GM21786 (cell line): Measurements from ENCODE around the gene POLR1F.
"Not testable (repeated sequence)": the region's sequence is repeated elsewhere in the genome, so short reads cannot be mapped to it uniquely, and the experiment has no call there.

Experiments used
- ATAC-seq: cut with Tn5 transposase; IDR thresholded peaks from one replicate; pipeline ENCODE4 v1.9.1; 2021; ENCODE audit not compliant: unreplicated experiment

Gene POLR1F, protein sequence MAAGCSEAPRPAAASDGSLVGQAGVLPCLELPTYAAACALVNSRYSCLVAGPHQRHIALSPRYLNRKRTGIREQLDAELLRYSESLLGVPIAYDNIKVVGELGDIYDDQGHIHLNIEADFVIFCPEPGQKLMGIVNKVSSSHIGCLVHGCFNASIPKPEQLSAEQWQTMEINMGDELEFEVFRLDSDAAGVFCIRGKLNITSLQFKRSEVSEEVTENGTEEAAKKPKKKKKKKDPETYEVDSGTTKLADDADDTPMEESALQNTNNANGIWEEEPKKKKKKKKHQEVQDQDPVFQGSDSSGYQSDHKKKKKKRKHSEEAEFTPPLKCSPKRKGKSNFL

DNA sequence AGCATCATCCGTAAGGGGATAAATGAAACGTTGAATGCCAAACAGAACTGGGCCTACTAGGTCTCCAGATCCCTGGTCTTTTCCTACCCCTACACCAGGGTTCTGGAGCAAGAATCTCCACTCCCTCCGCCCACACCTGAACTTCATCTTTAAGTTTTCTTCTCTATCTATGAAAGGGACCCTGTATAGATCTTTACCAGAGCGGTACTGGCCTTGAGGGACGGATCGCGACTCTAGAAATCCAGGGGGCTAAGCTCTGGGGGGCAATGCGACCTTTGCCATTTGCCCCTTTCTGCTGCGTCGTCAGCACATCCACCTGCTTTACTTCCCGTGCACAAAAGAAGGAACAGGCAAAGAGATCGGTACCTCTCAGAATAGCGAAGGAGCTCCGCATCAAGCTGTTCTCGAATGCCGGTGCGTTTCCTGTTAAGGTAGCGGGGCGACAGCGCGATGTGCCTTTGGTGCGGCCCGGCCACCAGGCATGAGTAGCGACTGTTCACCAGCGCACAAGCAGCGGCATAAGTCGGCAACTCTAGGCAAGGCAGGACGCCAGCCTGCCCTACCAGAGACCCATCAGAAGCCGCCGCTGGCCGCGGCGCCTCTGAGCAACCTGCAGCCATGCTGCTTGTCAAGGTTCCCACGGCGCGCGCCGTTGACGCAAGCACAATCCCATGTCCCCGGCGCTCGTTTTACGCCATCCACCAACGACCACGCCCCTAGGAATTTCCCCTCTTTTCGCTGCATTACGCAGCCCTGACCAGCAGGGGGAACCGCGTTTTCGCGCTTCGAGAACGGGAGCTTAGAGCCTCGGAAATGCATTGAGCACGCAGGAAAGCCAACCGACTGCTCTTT is at the start of gene POLR1F:
Gene POLR1F (minus strand): TSS at position 641 of the 852 bp plus-strand sequence. CDS start 21 bp downstream, at position 620.
- ATAC-seq, result peak; percentile 99

DNA sequence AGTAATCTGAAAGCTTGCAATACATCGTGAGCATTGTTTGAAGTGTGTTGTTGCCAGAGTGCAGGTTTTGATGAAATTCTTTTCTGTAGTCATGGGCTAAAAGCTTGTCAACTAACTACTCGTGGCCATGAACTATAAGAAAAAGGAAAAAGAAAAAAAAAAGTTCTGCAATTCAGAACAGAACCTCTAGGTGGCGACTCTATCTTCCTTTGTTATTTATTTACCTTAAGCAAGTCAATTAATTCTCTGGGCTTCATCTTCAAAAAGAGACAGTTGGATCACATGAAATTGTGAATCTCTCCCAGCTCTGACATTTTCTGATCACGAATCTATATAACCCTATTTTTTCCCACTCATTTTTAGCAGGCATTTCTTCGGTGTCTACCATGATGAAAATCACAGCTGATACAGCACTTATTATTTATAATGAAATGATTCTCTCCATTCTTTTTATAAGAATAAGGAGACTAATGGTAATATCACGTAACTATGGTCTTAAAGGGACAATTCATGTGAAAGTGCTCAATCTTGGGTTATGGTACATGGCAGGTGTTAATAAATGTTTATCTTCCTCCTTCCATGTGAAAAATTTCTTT is 45.8 kb upstream of the POLR1F start:
- no peak for ATAC-seq

DNA sequence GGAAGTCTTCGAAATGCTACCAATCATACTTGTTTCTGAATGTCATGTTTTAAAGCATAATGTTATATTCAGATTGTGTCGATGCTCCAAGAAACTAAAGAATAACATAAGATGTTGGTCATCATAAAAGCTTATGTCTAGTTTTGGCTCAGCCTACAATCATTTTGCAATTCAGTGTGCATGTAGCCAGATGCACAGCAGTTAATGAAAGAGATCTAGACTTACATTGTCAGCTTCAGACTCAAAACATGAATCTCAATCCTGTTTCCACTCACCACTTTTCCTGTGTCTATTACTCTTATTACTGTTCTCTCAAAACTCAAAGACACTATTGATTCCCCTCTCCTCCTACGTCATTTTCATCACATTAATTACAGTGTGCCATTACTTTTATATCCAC is 43.2 kb upstream of the POLR1F start:
- no peak for ATAC-seq

DNA sequence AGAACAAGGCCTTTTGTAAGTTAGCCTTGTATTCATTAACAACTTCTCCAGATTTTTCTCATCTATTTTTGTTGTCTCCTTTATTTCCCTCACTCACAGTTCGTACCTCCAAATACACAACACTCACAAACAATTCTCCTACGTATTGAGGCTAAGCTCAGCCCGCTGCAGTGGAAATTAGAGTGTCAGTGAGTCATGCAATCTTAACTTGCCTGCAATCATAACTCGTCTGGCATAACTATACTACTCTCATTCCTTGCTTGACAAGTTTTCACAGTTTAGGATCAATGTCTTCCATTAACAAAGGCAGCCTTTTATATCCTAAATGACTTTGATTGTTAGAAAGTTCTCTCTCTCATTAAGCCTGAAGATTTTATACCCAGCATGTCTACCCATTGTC is 40.8 kb upstream of the POLR1F start:
- no peak for ATAC-seq

DNA sequence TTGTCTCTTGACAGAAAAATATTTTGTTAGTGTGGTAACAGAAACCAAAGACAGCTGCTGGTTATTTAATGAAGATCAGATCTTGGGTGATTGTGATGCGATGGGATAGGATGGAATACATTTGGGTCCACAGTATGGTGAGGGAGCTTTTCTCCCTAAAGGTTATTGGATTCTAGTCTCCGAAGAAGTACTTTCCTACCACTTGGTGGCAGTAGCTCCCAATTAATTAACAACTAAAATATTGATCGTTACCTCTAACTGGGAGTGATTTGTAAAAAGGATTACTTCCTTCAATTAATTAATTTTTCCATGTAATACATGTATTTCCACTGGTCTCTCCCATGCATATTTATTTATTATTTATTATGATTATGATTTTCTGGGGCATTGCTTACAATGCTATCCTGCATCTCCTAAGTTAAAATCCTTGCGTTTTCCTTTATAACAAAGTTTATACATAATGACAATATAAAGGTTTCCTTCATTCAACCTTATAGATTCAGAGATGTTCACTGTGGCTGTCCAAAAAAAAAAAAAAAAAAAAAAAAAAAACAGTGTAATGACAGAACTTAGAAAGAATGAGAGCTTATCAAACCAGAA is 39.0 kb upstream of the POLR1F start:
- no peak for ATAC-seq

DNA sequence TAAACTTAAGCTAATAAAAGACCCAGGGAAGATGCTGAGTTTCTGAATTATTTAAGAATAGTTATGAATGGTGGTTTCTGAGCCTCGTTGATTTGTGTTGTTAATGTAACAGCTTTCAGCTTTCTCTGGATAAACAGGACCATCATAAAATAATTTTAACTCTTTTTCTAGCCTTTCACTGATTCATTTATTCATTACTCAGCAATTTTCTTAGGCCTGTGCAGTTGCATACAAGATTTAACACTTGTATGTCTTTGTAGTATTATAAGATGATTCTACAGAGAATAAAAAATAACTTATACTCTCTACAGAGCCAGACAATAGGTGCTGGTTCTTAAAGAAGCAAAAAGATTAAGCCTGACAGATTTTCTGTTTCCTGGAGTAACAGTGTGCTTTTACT is 35.2 kb upstream of the POLR1F start:
- no peak for ATAC-seq

DNA sequence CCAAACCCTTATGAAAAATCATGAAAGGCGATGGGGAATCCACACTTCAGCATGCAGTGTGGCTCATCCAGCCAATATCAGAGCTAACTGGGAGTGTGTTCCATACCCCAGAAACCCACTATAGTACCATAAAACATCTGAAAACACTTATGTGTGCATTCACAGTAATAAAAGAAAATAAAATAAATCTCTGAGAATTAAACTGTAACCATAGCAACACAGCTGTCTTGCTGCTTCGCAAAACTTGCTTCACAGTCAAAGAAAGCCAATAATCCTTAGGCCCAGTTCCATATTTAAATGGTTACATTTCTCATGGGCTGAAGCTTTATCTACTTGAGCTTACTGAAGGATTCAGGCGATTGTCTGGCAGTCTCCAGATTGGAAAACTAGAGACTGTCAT is 19.9 kb upstream of the POLR1F start:
- no peak for ATAC-seq

DNA sequence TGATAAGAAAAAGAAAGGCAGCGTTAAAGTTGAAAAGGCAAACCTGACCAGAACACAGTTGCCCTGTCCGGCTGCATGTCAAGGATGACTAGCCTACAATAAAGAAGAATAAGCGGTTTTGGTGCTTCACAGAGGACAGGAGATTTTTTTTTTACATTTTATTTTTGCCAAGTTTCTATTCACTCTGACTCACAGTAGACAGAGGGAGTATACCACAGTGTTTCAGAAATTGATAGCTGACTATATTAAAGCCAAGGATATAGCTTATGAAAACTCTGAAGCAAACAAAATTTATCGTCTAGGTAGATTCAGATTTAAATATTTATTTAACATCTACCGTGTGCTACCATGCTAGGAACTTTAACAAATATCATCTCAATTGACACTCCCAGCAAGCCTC is 16.9 kb upstream of the POLR1F start:
- no peak for ATAC-seq

DNA sequence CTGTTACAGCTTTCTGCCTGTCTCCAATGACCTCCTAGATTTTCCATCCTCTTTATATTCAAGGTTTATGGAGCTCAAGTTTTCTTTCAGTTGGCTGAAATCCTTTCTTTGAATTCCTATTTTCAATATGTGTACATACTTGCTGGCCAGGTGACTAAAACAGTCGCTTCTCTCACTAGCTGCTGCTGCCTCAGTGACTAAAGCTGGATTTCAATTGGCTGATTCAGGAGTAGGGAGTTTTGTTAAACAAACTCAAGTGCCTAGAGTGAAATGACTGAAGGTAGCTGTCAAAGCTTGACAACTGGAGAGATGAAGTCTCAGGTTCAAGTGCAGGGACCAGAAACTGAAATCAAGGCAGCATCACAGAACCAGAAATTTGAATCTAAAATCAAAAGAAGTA is 6.7 kb upstream of the POLR1F start:
- ATAC-seq, result no peak

DNA sequence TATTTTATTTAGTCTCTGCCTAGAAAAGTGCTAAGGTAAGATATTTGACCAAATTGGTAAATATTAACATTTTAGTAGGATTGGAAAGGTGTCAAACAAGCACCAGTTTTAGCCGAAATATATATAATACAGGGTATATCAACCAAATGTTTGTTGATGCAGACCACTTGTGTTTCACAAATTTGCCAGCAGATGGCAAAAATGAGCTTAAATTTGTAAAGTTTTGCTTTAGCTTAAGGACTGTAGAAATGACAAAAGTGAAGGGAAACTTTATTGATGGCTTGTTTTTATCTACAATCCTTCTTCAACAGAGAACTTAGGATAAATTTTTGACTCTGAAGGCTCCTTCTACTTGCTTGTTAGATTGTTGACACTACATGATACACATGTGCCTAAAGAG is 4.8 kb upstream of the POLR1F start:
- ATAC-seq, result no peak

DNA sequence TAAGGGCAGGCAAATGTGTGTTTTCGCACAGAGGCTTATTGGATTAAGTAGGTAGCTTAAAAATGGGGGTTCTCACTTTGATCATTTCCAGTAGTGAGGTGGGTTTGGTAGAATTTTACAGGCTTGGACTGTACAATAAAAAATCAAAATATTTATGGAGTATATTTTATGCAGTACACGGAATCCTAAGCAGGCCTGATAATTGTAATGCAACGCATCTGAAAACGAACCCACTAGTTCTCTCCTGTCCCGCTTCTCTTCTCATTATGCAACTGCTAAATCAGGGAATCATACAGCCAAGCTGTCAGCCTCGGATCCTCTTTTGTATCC is 377 bp upstream of the POLR1F start:
- ATAC-seq, result no peak

DNA sequence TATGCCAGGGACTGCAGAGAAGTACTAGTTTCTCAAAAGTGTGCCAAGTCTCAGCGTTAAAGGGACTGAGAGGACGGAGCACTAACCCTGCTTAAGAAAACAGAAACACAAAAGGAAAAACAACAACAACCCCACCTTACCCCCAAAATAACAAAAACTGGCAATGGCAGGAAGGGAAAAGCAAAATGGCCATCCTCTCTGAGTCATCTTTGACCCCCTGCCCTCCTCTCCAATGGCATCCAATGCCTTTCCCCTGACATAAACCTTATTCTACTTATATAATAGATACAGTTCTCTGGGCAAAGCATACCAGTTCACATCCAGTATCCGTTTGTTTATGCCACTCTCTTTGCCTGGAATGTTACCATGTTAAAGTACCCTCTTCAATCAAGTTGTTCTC is 1.6 kb downstream of the POLR1F start:
- no peak for ATAC-seq

DNA sequence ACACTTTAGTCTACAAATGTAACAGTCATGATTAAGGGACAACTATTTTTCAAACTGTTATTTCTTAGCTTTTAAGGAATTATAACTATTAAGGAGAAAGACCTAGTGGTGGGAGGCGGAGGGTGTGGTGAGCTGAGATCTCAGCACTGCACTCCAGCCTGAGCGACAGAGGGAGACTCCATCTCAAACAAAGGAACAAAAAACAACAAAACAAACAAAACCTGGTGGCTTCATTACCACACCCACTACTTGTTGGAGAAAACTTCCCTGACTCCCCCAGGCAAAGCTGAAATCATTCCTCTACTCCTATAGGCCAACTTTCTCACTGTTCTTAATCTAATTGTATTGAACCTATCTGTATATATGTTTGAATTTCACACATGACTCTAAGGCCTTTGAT is 3.2 kb downstream of the POLR1F start:
- no peak for ATAC-seq

DNA sequence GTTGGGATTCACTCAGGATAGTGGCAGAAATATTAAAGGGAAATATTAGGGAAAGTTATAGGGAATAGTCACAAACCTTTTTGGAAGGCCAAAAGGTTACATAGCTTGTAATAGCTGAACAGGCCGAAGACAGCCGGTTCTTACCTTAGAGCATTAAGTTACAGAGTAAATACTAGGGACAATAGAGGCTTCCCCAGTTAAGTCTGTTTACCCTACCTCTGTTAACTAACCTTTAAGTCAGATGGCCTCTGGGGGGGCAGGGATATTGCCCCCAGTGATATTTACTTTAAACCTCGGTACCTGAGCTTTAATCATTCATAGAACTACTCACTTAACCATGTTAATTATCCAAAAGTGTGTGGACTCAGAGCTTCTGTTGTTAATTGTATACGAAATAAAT is 7.4 kb downstream of the POLR1F start:
- ATAC-seq, result no peak

DNA sequence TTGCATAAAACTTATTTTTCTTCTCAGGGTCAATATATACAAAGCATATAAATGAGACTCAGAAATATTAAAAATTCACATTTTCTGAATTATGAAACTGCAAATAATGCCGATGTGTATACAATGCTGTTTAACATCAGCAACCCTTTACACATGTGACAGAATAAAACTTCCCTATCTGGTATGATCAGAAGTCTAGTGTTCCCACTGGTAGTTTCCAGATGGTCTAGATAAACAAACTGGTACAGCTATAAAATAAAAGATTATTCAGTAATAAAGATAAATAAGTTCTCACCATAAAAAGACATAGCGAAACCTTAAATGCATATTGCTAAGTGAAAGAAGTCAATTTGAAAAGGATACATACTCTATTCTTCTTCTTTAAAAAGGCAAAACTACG is 7.9 kb downstream of the POLR1F start:
- ATAC-seq, result no peak

DNA sequence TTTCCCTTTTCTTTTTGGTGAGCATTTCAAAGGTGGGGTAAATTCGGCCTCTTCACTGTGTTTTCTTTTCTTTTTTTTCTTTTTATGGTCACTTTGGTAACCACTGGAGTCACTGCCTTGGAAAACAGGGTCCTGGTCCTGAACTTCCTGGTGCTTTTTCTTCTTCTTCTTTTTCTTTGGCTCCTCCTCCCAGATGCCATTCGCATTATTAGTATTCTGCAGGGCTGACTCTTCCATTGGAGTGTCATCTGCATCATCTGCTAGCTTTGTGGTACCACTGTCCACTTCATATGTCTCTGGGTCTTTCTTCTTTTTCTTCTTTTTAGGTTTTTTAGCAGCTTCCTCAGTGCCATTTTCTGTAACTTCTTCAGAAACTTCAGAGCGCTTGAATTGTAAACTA is 10.5 kb downstream of the POLR1F start:
- no peak for ATAC-seq

DNA sequence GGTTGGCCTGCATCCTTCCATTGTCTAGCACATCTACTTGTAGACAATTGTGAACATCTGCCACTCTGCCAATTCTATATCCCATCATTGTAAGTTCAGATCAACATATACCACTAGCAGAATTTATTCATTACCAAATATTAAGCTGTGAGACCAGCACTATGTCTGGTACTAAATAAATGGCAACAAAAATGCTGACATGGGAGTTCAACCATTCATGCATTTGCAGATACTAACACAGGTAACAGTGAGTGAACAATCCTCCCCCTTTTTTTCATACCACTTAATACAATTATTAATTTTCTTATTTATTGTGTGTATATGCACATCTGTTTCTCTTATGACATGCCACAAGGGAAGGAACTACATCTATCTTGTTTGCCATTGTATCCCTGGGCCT is 11.9 kb downstream of the POLR1F start:
- no peak for ATAC-seq

DNA sequence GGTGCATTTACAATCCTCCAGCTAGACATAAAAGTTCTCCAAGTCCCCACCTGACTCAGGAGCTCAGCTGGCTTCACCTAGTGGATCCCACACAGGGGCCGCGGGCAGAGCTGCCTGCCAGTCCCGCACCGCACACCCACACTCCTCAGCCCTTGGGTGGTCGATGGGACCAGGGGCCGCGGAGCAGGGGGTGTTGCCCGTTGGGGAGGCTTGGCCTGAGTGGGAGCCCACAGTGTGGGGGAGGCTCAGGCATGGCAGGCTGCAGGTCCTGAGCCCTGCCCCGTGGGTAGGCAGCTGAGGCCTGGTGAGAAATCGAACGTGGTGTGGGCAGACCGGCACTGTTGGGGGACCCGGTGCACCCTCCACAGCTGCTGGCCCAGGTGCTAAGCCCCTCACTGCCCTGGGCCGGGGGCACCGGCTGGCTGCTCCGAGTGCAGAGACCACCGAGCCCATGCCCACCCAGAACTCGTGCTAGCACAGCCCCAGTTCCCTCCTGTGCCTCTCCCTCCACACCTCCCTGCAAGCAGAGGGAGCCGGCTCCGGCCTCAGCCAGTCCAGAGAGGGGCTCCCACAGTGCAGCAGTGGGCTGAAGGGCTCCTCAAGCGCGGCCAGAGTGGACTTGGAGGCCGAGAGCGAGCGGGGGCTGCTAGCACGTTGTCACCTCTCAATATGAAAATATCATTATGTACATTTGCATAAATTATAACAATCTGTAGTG is 16.6 kb downstream of the POLR1F start:
- no peak for ATAC-seq

DNA sequence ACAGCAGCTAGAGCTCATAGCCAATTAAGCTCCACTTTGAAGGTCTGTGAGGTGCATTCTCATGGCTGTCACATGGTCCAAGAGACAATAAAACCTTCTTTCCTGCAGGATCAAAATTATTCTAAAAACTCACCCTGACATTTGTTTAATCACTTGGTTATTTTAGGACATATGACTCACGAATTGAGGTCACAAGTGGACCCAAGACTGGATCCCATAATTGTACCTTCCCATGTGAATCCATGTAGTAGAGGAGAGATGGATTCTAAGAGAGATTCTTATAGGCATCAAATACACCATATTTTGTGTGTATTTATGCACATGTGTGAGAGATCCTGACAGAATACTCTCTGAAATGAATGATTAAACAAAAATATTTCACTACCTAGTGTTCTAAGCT is 18.1 kb downstream of the POLR1F start:
- no peak for ATAC-seq

DNA sequence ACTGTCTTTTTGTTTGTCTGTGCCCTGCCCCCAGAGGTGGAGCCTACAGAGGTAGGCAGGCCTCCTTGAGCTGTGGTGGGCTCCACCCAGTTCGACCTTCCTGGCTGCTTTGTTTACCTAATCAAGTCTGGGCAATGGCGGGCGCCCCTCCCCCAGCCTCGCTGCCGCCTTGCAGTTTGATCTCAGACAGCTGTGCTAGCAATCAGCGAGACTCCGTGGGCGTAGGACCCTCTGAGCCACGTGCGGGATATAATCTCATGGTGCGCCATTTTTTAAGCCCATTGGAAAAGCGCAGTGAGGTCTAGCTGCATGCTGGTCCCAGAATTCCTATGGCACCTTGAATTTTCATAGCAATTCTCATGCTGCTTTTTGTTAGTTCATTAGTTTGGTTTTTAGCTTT is 19.7 kb downstream of the POLR1F start:
- ATAC-seq, result not testable (repeated sequence)

DNA sequence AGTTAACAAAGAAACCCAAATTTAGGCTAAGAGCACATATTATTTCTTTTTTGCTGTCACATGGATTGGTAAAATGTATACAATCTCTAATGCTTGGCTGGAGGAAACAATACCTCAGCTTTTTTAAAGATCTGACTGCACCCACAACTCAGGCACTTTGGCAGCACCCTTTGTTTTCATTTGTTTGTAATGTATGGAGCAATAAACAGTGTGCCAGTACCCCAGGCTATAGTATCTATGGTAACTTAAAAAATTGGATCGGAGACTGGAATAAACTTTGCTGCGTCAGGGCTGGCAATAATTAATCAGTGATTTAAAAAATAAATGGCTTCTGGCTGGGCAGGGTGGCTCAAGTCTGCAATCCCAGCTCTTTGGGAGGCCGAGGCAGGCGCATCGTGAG is 27.2 kb downstream of the POLR1F start:
- no peak for ATAC-seq
